Fibroblast of the aortic adventitia (primary cell): ENCODE measurements around the gene PCDHB8. TPM values are rescaled to one million over a fixed set of nuclear protein-coding genes. Genes with fewer than 3 reads are reported as not detected.
"Not testable (repeated sequence)": the region's sequence is repeated elsewhere in the genome, so short reads cannot be mapped to it uniquely, and the experiment has no call there.

Experiments used
- DNase-seq: peaks from one replicate; pipeline ENCODE4 v3.0.0-alpha.2; 2010; ENCODE audit warnings: low read depth
- H3K4me3 ChIP-seq: 2 replicates; pipeline ENCODE4 v1.5.1; 2011; ENCODE audit warnings: low read depth, mild to moderate bottlenecking, control low read depth, low read length, moderate library complexity
- total RNA-seq: library from RNA; depleted of rRNA; stranded (reverse); fragments of >200 nt; gene quantifications from 2 replicates; pipeline ENCODE4 v1.2.3, GENCODE V29; 2012; ENCODE audit warnings: low replicate concordance
- TF ChIP-seq, protein P1 (sequence below): IDR thresholded peaks from 2 replicates; pipeline ENCODE4 v1.5.1; 2011; ENCODE audit warnings: mild to moderate bottlenecking, low read length, control low read depth, inconsistent platforms; ENCODE audit not compliant: insufficient read depth

The PCDHB8 gene
- total RNA-seq, result 0.16 and 0.27 TPM in 2 replicates

DNA sequence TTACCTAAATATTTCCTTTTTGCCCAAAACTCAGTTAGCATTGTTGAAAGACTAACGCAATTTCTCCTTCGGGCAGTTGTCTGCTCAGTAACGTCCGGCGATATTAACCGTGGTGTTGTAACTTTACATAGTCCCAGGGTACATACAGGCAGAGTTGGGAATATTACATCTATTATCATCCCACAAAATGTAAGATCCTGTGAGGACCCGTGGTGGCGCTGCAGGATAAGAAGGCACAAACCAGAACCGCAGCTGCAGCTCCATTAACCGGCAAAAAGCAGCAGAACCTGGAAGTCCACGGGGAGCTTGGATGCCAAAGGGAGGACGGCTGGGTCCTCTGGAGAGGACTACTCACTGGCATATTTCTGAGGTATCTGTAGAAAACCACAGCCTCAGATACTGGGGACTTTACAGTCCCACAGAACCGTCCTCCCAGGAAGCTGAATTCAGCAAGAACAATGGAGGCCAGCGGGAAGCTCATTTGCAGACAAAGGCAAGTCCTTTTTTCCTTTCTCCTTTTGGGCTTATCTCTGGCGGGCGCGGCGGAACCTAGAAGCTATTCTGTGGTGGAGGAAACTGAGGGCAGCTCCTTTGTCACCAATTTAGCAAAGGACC is at the start of gene PCDHB8:
Gene PCDHB8, plus strand, starts transcription at position 214 of the 615 bp plus-strand sequence. Its CDS starts 245 bp downstream, at position 459.
- not testable (repeated sequence) for H3K4me3 ChIP-seq, DNase-seq

DNA sequence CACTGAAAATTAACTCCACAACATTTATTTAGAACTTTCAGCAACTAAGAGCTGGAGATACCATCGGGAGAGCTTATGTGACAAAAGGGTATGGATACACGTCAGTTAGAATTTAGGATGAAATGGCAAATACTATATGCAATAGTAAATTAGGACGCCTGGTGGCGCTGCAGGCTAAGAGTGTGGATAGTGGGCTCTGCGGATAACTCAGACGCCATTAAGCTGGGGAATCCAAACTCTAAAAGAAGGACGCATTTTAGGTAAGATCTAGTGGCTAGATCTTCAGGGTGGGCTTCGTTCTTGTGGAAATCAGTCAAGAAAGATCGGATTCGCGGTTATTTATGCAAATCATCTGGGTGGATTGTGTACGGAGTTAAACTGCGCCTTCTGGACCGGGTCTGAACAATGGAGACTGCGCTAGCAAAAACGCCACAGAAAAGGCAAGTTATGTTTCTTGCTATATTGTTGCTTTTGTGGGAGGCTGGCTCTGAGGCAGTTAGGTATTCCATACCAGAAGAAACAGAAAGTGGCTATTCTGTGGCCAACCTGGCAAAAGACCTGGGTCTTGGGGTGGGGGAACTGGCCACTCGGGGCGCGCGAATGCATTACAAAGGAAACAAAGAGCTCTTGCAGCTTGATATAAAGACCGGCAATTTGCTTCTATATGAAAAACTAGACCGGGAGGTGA is 42.4 kb upstream of the PCDHB8 start, which contains the start of gene PCDHB5:
Gene PCDHB5, plus strand, starts transcription at position 177 of the 688 bp plus-strand sequence. Its CDS starts 229 bp downstream, at position 406.
- DNase-seq, result peak; percentile 16
- peak within 1 kb of the TSS; percentile 49 for H3K4me3 ChIP-seq
- TF ChIP-seq, protein P1, sequence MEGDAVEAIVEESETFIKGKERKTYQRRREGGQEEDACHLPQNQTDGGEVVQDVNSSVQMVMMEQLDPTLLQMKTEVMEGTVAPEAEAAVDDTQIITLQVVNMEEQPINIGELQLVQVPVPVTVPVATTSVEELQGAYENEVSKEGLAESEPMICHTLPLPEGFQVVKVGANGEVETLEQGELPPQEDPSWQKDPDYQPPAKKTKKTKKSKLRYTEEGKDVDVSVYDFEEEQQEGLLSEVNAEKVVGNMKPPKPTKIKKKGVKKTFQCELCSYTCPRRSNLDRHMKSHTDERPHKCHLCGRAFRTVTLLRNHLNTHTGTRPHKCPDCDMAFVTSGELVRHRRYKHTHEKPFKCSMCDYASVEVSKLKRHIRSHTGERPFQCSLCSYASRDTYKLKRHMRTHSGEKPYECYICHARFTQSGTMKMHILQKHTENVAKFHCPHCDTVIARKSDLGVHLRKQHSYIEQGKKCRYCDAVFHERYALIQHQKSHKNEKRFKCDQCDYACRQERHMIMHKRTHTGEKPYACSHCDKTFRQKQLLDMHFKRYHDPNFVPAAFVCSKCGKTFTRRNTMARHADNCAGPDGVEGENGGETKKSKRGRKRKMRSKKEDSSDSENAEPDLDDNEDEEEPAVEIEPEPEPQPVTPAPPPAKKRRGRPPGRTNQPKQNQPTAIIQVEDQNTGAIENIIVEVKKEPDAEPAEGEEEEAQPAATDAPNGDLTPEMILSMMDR, result peak; percentile 36

DNA sequence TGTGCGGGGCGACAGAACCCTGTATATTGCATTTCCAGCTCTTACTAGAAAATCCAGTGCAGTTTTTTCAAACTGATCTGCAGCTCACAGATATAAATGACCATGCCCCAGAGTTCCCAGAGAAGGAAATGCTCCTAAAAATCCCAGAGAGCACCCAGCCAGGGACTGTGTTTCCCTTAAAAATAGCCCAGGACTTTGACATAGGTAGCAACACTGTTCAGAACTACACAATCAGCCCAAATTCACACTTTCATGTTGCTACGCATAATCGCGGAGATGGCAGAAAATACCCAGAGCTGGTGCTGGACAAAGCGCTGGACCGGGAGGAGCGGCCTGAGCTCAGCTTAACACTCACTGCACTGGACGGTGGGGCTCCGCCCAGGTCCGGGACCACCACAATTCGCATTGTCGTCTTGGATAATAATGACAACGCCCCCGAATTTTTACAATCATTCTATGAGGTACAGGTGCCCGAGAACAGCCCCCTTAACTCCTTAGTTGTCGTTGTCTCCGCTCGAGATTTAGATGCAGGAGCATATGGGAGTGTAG is 41.8 kb upstream of the PCDHB8 start:
- H3K4me3 ChIP-seq, result peak overlapping the region; percentile 49
- TF ChIP-seq, protein P1, result no peak
- no peak for DNase-seq

DNA sequence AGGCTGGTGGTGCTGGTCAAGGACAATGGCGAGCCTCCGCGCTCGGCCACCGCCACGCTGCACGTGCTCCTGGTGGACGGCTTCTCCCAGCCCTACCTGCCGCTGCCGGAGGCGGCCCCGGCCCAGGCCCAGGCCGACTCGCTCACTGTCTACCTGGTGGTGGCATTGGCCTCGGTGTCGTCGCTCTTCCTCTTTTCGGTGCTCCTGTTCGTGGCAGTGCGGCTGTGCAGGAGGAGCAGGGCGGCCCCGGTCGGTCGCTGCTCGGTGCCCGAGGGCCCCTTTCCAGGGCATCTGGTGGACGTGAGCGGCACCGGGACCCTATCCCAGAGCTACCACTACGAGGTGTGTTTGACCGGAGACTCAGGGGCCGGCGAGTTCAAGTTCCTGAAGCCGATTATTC is 40.2 kb upstream of the PCDHB8 start:
- not testable (repeated sequence) for H3K4me3 ChIP-seq, DNase-seq

DNA sequence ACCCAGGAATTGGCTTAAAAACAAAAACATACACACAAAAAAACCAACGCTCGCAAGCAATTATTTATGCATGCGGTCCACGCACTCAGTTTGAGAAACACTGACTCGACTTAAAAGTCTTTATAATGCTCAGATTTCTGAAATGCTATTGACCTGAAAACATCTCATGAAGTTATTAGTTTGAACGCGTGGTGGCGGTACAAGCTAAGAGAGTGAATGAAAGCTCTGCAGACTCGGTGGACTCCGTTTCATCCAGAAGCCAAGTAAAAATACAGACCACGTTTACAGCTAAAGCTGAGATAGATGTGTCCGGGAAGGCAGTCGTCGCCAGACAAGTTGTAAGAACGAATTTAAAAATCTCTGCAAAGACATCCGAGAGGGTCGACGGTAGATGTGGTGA is 27.8 kb upstream of the PCDHB8 start, which contains the start of gene PCDHB6:
Gene PCDHB6, plus strand, starts transcription at position 246 of the 400 bp plus-strand sequence. CDS start 201 bp downstream, outside the sequence.
- TF ChIP-seq, protein P1, result no peak
- H3K4me3 ChIP-seq, result no peak within 1 kb of the TSS
- DNase-seq, result peak; percentile 0

DNA sequence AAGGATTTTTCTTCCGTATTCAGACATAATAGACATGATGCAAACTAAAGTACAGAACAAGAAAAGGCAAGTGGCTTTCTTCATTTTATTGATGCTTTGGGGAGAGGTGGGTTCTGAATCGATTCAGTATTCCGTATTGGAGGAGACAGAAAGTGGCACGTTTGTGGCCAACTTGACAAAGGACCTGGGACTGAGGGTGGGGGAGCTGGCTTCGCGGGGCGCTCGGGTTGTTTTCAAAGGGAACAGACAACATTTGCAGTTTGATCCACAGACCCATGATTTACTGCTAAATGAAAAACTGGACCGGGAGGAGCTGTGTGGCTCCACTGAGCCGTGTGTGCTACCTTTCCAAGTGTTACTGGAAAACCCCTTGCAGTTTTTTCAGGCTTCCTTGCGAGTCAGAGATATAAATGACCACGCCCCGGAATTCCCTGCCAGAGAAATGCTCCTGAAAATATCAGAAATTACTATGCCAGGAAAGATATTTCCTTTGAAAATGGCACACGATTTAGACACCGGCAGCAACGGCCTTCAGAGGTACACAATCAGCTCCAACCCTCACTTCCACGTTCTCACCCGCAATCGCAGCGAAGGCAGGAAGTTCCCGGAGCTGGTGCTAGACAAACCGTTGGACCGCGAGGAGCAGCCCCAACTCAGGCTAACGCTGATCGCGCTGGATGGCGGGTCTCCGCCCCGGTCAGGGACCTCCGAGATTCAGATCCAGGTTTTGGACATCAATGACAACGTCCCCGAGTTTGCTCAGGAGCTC is 27.2 kb upstream of the PCDHB8 start:
- DNase-seq, result no peak
- H3K4me3 ChIP-seq, result no peak overlapping the region
- TF ChIP-seq, protein P1, result no peak

DNA sequence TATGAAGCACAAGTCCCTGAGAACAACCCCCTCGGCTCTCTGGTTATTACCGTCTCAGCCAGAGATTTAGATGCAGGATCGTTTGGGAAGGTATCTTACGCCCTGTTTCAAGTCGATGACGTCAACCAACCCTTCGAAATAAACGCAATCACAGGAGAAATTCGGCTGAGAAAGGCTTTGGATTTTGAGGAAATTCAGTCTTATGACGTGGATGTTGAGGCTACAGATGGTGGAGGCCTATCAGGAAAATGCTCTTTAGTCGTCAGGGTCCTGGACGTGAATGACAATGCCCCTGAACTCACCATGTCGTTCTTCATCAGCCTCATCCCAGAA is 26.6 kb upstream of the PCDHB8 start:
- no peak for DNase-seq
- no peak overlapping the region for H3K4me3 ChIP-seq
- TF ChIP-seq, protein P1, result no peak

DNA sequence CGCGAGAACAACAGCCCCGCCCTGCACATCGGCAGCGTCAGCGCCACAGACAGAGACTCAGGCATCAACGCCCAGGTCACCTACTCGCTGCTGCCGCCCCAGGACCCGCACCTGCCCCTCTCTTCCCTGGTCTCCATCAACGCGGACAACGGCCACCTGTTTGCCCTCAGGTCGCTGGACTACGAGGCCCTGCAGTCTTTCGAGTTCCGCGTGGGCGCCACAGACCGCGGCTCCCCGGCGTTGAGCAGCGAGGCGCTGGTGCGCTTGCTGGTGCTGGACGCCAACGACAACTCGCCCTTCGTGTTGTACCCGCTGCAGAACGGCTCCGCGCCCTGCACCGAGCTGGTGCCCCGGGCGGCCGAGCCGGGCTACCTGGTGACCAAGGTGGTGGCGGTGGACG is 26.0 kb upstream of the PCDHB8 start:
- H3K4me3 ChIP-seq, result not testable (repeated sequence)

DNA sequence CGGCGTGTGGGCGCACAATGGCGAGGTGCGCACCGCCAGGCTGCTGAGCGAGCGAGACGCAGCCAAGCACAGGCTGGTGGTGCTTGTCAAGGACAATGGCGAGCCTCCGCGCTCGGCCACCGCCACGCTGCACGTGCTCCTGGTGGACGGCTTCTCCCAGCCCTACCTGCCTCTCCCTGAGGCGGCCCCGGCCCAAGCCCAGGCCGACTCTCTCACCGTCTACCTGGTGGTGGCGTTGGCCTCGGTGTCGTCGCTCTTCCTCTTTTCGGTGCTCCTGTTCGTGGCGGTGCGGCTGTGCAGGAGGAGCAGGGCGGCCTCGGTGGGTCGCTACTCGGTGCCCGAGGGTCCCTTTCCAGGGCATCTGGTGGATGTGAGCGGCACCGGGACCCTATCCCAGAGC is 25.5 kb upstream of the PCDHB8 start:
- DNase-seq, H3K4me3 ChIP-seq: not testable (repeated sequence)

More for the DNA sequence above, 26.0 kb upstream of the PCDHB8 start:
- not testable (repeated sequence) for DNase-seq
